Stimulated activated naive CD8-positive, alpha-beta T cell treated with anti-CD3 and anti-CD28 coated beads, Interleukin-15, amount 100 ng/mL, for 72 hours (primary cell): Measurements from ENCODE around the gene SPEM1.
"Not testable (repeated sequence)": the region's sequence is repeated elsewhere in the genome, so short reads cannot be mapped to it uniquely, and the experiment has no call there.

Source experiments
- ATAC-seq: fragments of 150-1000 bp; cut with Tn5 transposase; 2 replicates; pipeline ENCODE4 v1.10.0; 2021; ENCODE audit warnings: mild to moderate bottlenecking, moderate library complexity
- DNase-seq, 2 donors: peaks; one replicate each; pipeline ENCODE4 v3.0.0; 2021 to 2022
- H3K27ac Mint-ChIP-seq, 2 donors: one replicate each; pipeline ENCODE4 v1.8.0; 2022; ENCODE audit warnings: mild to moderate bottlenecking in 2 of 2, mixed read lengths in 2 of 2, moderate library complexity in 2 of 2
- H3K27me3 Mint-ChIP-seq: one replicate; pipeline ENCODE4 v1.8.0; 2022; ENCODE audit warnings: mixed read lengths
- H3K4me1 Mint-ChIP-seq: one replicate; pipeline ENCODE4 v1.8.0; 2022; ENCODE audit warnings: mild to moderate bottlenecking, mixed read lengths
- H3K4me3 Mint-ChIP-seq, 2 donors: one replicate each; pipeline ENCODE4 v1.8.0; 2022; ENCODE audit warnings: mild to moderate bottlenecking in 2 of 2, mixed read lengths in 2 of 2, moderate library complexity in 1 of 2
- H3K9me3 Mint-ChIP-seq, 2 donors: one replicate each; pipeline ENCODE4 v1.8.0; 2022; ENCODE audit warnings: mixed read lengths in 2 of 2

SPEM1 gene

GRCh38 chr17:7463372-7463846, 43.3 kb downstream of the SPEM1 start:
- H3K4me1 Mint-ChIP-seq: peaks cover 37% of the 10 kb centered on the region
- peak; percentile 8 for ATAC-seq
- H3K27ac Mint-ChIP-seq: no peak overlapping the region
- no peak for DNase-seq
- H3K9me3 Mint-ChIP-seq: no peaks in the 10 kb centered on the region
- no peaks in the 10 kb centered on the region for H3K27me3 Mint-ChIP-seq
- no peak overlapping the region for H3K4me3 Mint-ChIP-seq

- DNase-seq (no peak), ATAC-seq (no peak)
- no peak overlapping the region for H3K27ac Mint-ChIP-seq
Measured at GRCh38 chr17:7464081-7464480, 44.0 kb downstream of the SPEM1 start.

GRCh38 chr17:7465597-7466275, 45.6 kb downstream of the SPEM1 start:
- Mint-ChIP-seq H3K9me3 (no peaks in the 10 kb centered on the region), H3K4me3 (no peak overlapping the region), H3K27me3 (no peaks in the 10 kb centered on the region), H3K27ac (peak overlapping the region in 1 of 2 donors; percentile 78), H3K4me1 (peaks cover 30% of the 10 kb centered on the region)
- ATAC-seq: peak; percentile 39
- DNase-seq: no peak

More at GRCh38 chr17:7464081-7464480, 44.0 kb downstream of the SPEM1 start:
- Mint-ChIP-seq H3K4me3 (no peak overlapping the region), H3K27me3 (no peaks in the 10 kb centered on the region), H3K9me3 (no peaks in the 10 kb centered on the region), H3K4me1 (peaks cover 43% of the 10 kb centered on the region)

- no peak overlapping the region for H3K4me3 Mint-ChIP-seq
- no peak for DNase-seq
- H3K9me3 Mint-ChIP-seq: no peaks in the 10 kb centered on the region
- peak overlapping the region in 1 of 2 donors; percentile 78 for H3K27ac Mint-ChIP-seq
- no peak for ATAC-seq
- H3K4me1 Mint-ChIP-seq: peaks cover 30% of the 10 kb centered on the region
- no peaks in the 10 kb centered on the region for H3K27me3 Mint-ChIP-seq
Measured at GRCh38 chr17:7466318-7466638, 46.2 kb downstream of the SPEM1 start.

GRCh38 chr17:7466639-7467341, 46.7 kb downstream of the SPEM1 start:
- ATAC-seq (no peak), DNase-seq (no peak)
- Mint-ChIP-seq H3K27ac (peak overlapping the region in 1 of 2 donors; percentile 78), H3K27me3 (no peaks in the 10 kb centered on the region), H3K4me1 (peaks cover 35% of the 10 kb centered on the region), H3K9me3 (no peaks in the 10 kb centered on the region), H3K4me3 (no peak overlapping the region)

GRCh38 chr17:7467498-7467897, 47.4 kb downstream of the SPEM1 start:
- H3K4me1 Mint-ChIP-seq: peaks cover 42% of the 10 kb centered on the region
- H3K4me3 Mint-ChIP-seq: no peak overlapping the region
- peak overlapping the region in 1 of 2 donors; percentile 85 for H3K27ac Mint-ChIP-seq

GRCh38 chr17:7468290-7468689, 48.2 kb downstream of the SPEM1 start:
- no peaks in the 10 kb centered on the region for H3K27me3 Mint-ChIP-seq
- H3K4me3 Mint-ChIP-seq: no peak overlapping the region
- ATAC-seq (no peak), DNase-seq (no peak)
- no peaks in the 10 kb centered on the region for H3K9me3 Mint-ChIP-seq
- peaks cover 50% of the 10 kb centered on the region for H3K4me1 Mint-ChIP-seq
- H3K27ac Mint-ChIP-seq: no peak overlapping the region

More at GRCh38 chr17:7467498-7467897, 47.4 kb downstream of the SPEM1 start:
- ATAC-seq (no peak), DNase-seq (no peak)
- Mint-ChIP-seq H3K9me3 (no peaks in the 10 kb centered on the region), H3K27me3 (no peaks in the 10 kb centered on the region)

- Mint-ChIP-seq H3K4me3 (no peak overlapping the region), H3K27ac (no peak overlapping the region), H3K4me1 (peaks cover 52% of the 10 kb centered on the region), H3K27me3 (no peaks in the 10 kb centered on the region), H3K9me3 (no peaks in the 10 kb centered on the region)
- ATAC-seq: no peak
- no peak for DNase-seq
Measured at GRCh38 chr17:7468804-7469389, 48.8 kb downstream of the SPEM1 start.

GRCh38 chr17:7469843-7470242, 49.7 kb downstream of the SPEM1 start:
- H3K27ac Mint-ChIP-seq, ATAC-seq, H3K27me3 Mint-ChIP-seq, DNase-seq, H3K9me3 Mint-ChIP-seq, H3K4me3 Mint-ChIP-seq: not testable (repeated sequence)
- H3K4me1 Mint-ChIP-seq: peaks cover 52% of the 10 kb centered on the region

- not testable (repeated sequence) for H3K4me3 Mint-ChIP-seq, H3K27ac Mint-ChIP-seq, ATAC-seq, H3K9me3 Mint-ChIP-seq, H3K27me3 Mint-ChIP-seq, DNase-seq
- H3K4me1 Mint-ChIP-seq: peaks cover 58% of the 10 kb centered on the region
Measured at GRCh38 chr17:7470457-7470973, 50.4 kb downstream of the SPEM1 start.
